PC-3 (cell line): ENCODE data around the gene TMEM141. TPM values are rescaled to one million over a fixed set of nuclear protein-coding genes. Genes with fewer than 3 reads are reported as not detected.

Source experiments
- ATAC-seq: fragments of 200-7000 bp; cut with Tn5 transposase; 2 replicates; pipeline ENCODE4 v1.9.1; 2020; ENCODE audit warnings: mild to moderate bottlenecking, moderate library complexity
- BruUV-seq: library from RNA; stranded (reverse); fragments of 400-500 nt; replicated peaks from 2 replicates; lab custom pipeline; 2021; lab: Mats Ljungman, UMichigan
- CTCF ChIA-PET: fragments of 300-600 bp; sonication (Branson Sonifier 250); formaldehyde crosslinking; loops from one replicate; lab custom pipeline; 2022; ENCODE audit warnings: antibody characterized with exemption; lab: Charles Lee
- POLR2A ChIA-PET: fragments of 300-600 bp; sonication (Branson Sonifier 250); formaldehyde crosslinking; loops from one replicate; lab custom pipeline; 2022; ENCODE audit warnings: antibody characterized with exemption; ENCODE audit not compliant: unreplicated experiment; lab: Charles Lee
- DNase-seq: peaks from one replicate; pipeline ENCODE4 v3.0.0-alpha.2; 2015
- H2AFZ ChIP-seq: fragments of 300-600 bp; sonication (generic); 2 replicates; pipeline ENCODE4 v1.6.0; 2016; ENCODE audit warnings: antibody characterized with exemption, low read length
- H3F3A ChIP-seq: fragments of 300-600 bp; sonication (generic); one replicate; pipeline ENCODE4 v1.6.0; 2017; ENCODE audit warnings: antibody characterized with exemption, low read length, control low read depth, mild to moderate bottlenecking; ENCODE audit not compliant: unreplicated experiment
- H3K27ac ChIP-seq: fragments of 300-600 bp; sonication (generic); 2 replicates; pipeline ENCODE4 v1.5.1; 2016; ENCODE audit warnings: mild to moderate bottlenecking, low read length
- H3K27me3 ChIP-seq: fragments of 300-600 bp; sonication (generic); 2 replicates; pipeline ENCODE4 v1.6.1; 2016; ENCODE audit warnings: low read length, mixed read lengths
- H3K36me3 ChIP-seq: fragments of 300-600 bp; sonication (generic); 2 replicates; pipeline ENCODE4 v1.6.1; 2016; ENCODE audit warnings: low read depth, mixed run types, low read length, mixed read lengths
- H3K4me1 ChIP-seq: fragments of 300-600 bp; sonication (generic); 2 replicates; pipeline ENCODE4 v1.5.1; 2016; ENCODE audit warnings: low read length; ENCODE audit not compliant: insufficient read depth
- H3K4me2 ChIP-seq: fragments of 300-600 bp; sonication (generic); 2 replicates; pipeline ENCODE4 v1.6.0; 2016; ENCODE audit warnings: low read length
- H3K4me3 ChIP-seq: fragments of 300-600 bp; sonication (generic); 2 replicates; pipeline ENCODE4 v1.5.1; 2016; ENCODE audit warnings: mild to moderate bottlenecking, low read length, mixed read lengths
- H3K79me2 ChIP-seq: fragments of 300-600 bp; sonication (generic); 2 replicates; pipeline ENCODE4 v1.6.1; 2017; ENCODE audit warnings: low read length, mixed read lengths
- H3K9ac ChIP-seq: fragments of 300-600 bp; sonication (generic); 2 replicates; pipeline ENCODE4 v1.6.0; 2016; ENCODE audit warnings: mild to moderate bottlenecking, low read length
- H3K9me2 ChIP-seq: fragments of 300-600 bp; sonication (generic); replicated peaks from 2 replicates; pipeline ENCODE4 v1.6.1; 2016; ENCODE audit warnings: mixed run types, low read length, mixed read lengths
- H3K9me3 ChIP-seq: fragments of 300-600 bp; sonication (generic); 2 replicates; pipeline ENCODE4 v1.6.1; 2016; ENCODE audit warnings: low read length, mixed read lengths
- H4K20me1 ChIP-seq: fragments of 300-600 bp; sonication (generic); 2 replicates; pipeline ENCODE4 v1.6.1; 2016; ENCODE audit warnings: low read length, mixed read lengths
- CTCF ChIP-seq: fragments of 300-600 bp; sonication (generic); conservative IDR thresholded peaks from 2 replicates; pipeline ENCODE4 v1.5.1; 2017; ENCODE audit warnings: antibody characterized with exemption, low read depth, mild to moderate bottlenecking, low read length
- EZH2 ChIP-seq: fragments of 300-600 bp; sonication (generic); IDR thresholded peaks from one replicate; pipeline ENCODE4 v1.6.1; 2017; ENCODE audit warnings: antibody characterized with exemption, mild to moderate bottlenecking, low read length; ENCODE audit not compliant: unreplicated experiment
- EZH2phosphoT487 ChIP-seq: fragments of 300-600 bp; sonication (generic); IDR thresholded peaks from 2 replicates; pipeline ENCODE4 v1.6.1; 2018; ENCODE audit warnings: mild to moderate bottlenecking, antibody characterized with exemption, low read length, borderline replicate concordance
- intact Hi-C: fragments of 100-400 bp; cut with micrococcal nuclease; formaldehyde crosslinking; loops from 2 replicates; pipeline ENCODE4 v1.9.0; 2023
- total RNA-seq: library from RNA; depleted of rRNA; stranded (reverse); fragments of >200 nt; gene quantifications from 2 replicates; pipeline ENCODE4 v1.2.3, GENCODE V29; 2014

Gene TMEM141
- total RNA-seq, 1 experiment from 2014 or later, result 101 TPM

GRCh38 chr9:136748666-136749611 is 42.2 kb upstream of the TMEM141 start:
- BruUV-seq, result no TSS peak
- Histone ChIP-seq H4K20me1 (no peaks in the 10 kb centered on the region), H3K79me2 (no peaks in the 10 kb centered on the region), H3K4me2 (no peak overlapping the region), H3K9me3 (no peaks in the 10 kb centered on the region), H3K9ac (no peak overlapping the region), H3K36me3 (no peaks in the 10 kb centered on the region), H3K4me3 (no peak overlapping the region), H3K4me1 (no peaks in the 10 kb centered on the region), H3K27ac (no peak overlapping the region), H3K27me3 (no peaks in the 10 kb centered on the region), H3K9me2 (no peaks in the 10 kb centered on the region), H2AFZ (no peak overlapping the region), H3F3A (no peaks in the 10 kb centered on the region)
- intact Hi-C loops, result no loop called here
- ATAC-seq, result no peak
- POLR2A ChIA-PET, result no interaction called here
- CTCF ChIA-PET, result no interaction called here
- no peak for DNase-seq
- TF ChIP-seq EZH2 (no peak), EZH2phosphoT487 (no peak), CTCF (no peak)

DNA sequence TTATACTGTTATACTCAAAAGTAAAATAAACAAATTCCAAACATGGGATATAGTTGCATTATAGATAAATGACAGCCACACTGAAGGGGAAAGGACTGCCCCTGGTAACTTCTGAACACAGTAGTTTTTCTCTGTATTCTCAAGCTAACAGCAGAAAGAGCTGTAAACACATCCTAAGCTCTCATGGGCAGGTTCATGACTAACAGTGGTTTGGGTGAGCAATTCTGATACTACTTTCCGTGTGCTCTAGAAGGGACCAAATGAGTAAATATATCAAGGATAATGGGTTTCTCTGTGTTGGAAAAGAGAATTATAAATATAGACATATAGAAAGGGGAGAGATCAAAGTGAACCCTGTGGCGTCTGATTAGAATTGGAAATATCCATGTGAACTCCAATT is 40.6 kb upstream of the TMEM141 start:
- no peak overlapping the region for H3K4me3 ChIP-seq
- H3K27ac ChIP-seq, result no peak overlapping the region
- H3K4me2 ChIP-seq, result no peak overlapping the region
- H2AFZ ChIP-seq, result no peak overlapping the region
- intact Hi-C loops, result no loop called here
- no peaks in the 10 kb centered on the region for H3K27me3 ChIP-seq
- no peaks in the 10 kb centered on the region for H4K20me1 ChIP-seq
- H3K36me3 ChIP-seq, result no peaks in the 10 kb centered on the region
- POLR2A ChIA-PET, result no interaction called here
- no peaks in the 10 kb centered on the region for H3K79me2 ChIP-seq
- no peaks in the 10 kb centered on the region for H3K9me3 ChIP-seq
- no peak for TF ChIP-seq CTCF
- TF ChIP-seq EZH2phosphoT487, result no peak
- no peak for TF ChIP-seq EZH2
- H3F3A ChIP-seq, result no peaks in the 10 kb centered on the region
- ATAC-seq, result no peak; the same call in 1 of the 2 replicates
- peak; percentile 39 for DNase-seq
- H3K4me1 ChIP-seq, result no peaks in the 10 kb centered on the region
- CTCF ChIA-PET, result interaction anchor here (0.7 kb wide), 1 partner anchor 317 kb away, joined by 3 read pairs; no protein-coding TSS in a partner anchor
- no TSS peak for BruUV-seq
- H3K9me2 ChIP-seq, result no peaks in the 10 kb centered on the region
- H3K9ac ChIP-seq, result no peak overlapping the region

DNA sequence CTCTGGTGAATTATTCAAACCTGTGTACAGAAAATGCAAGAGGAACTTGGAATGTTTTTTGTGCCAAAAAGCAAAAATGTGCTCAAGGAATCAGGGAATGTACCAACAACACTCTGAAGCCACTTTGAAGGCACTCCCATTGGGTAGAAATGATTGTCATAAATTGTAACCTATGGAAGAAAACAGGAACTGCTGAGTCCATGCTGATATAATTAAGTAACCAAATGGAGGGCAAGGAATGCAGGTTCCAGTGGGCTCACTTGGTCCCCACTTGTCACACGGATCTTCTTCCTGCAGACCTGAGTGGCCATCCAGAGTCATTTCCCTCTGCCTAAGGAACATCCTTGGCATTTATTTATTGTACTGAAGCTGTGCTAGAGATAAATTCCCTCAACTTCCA is 39.9 kb upstream of the TMEM141 start:
- H3K9ac ChIP-seq, result no peak overlapping the region
- no peaks in the 10 kb centered on the region for H3K36me3 ChIP-seq
- no peaks in the 10 kb centered on the region for H3K79me2 ChIP-seq
- no peak overlapping the region for H3K4me2 ChIP-seq
- H3K9me2 ChIP-seq, result no peaks in the 10 kb centered on the region
- H3K4me3 ChIP-seq, result no peak overlapping the region
- H3K27ac ChIP-seq, result no peak overlapping the region
- BruUV-seq, result no TSS peak
- ATAC-seq, result no peak
- ChIA-PET CTCF (interaction anchor here (0.7 kb wide), 1 partner anchor 316 kb away, joined by 3 read pairs; no protein-coding TSS in a partner anchor), POLR2A (no interaction called here)
- no peaks in the 10 kb centered on the region for H3K27me3 ChIP-seq
- H2AFZ ChIP-seq, result no peak overlapping the region
- intact Hi-C loops, result no loop called here
- H4K20me1 ChIP-seq, result no peaks in the 10 kb centered on the region
- no peaks in the 10 kb centered on the region for H3K9me3 ChIP-seq
- no peaks in the 10 kb centered on the region for H3K4me1 ChIP-seq
- no peak for TF ChIP-seq EZH2
- no peak for TF ChIP-seq EZH2phosphoT487
- TF ChIP-seq CTCF, result no peak
- no peaks in the 10 kb centered on the region for H3F3A ChIP-seq
- DNase-seq, result no peak
